Neural progenitor cell (in vitro differentiated cells): ENCODE results near the gene ZDHHC1.

Experiments
- EZH2 ChIP-seq: fragments of 200-600 bp; sonication (generic); IDR thresholded peaks from 2 replicates; pipeline ENCODE4 v1.6.1; 2017; ENCODE audit warnings: antibody characterized with exemption, mild to moderate bottlenecking, moderate library complexity
- EZH2phosphoT487 ChIP-seq: fragments of 200-600 bp; sonication (generic); IDR thresholded peaks from 2 replicates; pipeline ENCODE4 v1.6.1; 2017; ENCODE audit warnings: antibody characterized with exemption
- TF ChIP-seq, protein P1 (sequence below): fragments of 200-600 bp; sonication (generic); IDR thresholded peaks from 2 replicates; pipeline ENCODE4 v1.5.1; 2017; ENCODE audit warnings: antibody characterized with exemption, mild to moderate bottlenecking

DNA sequence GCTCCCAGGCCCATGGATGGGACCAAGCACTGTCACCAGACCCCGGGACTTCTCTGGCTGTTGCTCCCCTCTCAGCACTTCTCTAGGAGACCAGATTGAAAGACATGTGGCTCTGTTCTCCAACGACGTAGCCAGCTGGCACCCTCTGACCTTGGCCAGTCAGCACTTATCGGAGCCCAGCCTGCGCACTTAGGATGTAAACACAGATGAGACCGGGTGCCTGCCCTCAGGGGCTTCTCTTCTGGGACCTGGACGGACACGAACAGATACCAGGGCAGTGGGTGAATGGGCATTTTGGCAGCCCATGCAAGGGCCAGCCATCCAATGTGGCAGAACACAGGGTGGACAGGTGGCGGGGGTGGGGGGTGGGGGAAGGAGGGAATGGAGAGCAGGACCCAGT is 6.6 kb downstream of the ZDHHC1 start:
- TF ChIP-seq EZH2 (no peak), EZH2phosphoT487 (no peak)
- TF ChIP-seq, protein P1, sequence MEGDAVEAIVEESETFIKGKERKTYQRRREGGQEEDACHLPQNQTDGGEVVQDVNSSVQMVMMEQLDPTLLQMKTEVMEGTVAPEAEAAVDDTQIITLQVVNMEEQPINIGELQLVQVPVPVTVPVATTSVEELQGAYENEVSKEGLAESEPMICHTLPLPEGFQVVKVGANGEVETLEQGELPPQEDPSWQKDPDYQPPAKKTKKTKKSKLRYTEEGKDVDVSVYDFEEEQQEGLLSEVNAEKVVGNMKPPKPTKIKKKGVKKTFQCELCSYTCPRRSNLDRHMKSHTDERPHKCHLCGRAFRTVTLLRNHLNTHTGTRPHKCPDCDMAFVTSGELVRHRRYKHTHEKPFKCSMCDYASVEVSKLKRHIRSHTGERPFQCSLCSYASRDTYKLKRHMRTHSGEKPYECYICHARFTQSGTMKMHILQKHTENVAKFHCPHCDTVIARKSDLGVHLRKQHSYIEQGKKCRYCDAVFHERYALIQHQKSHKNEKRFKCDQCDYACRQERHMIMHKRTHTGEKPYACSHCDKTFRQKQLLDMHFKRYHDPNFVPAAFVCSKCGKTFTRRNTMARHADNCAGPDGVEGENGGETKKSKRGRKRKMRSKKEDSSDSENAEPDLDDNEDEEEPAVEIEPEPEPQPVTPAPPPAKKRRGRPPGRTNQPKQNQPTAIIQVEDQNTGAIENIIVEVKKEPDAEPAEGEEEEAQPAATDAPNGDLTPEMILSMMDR: no peak
